Measurements from ENCODE around the gene GADL1.

DNA sequence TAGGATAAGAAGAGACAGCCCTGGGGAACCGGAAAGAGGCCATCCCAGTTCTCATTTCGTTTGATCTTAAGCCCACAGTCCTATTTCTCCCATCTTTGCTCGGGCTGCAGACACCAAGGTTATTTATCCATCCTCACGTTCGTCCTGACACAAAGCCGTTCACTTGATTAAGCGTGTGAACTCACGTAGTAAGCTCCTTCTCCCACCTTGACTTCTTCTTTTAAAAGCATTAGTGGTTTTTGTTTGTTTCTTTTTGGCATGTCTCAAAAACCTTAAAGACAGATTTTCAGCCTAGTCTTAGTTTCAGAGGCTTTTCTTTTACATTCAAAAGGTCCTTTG is 217.1 kb downstream of the GADL1 start:
- TF ChIP-seq, protein P1, sequence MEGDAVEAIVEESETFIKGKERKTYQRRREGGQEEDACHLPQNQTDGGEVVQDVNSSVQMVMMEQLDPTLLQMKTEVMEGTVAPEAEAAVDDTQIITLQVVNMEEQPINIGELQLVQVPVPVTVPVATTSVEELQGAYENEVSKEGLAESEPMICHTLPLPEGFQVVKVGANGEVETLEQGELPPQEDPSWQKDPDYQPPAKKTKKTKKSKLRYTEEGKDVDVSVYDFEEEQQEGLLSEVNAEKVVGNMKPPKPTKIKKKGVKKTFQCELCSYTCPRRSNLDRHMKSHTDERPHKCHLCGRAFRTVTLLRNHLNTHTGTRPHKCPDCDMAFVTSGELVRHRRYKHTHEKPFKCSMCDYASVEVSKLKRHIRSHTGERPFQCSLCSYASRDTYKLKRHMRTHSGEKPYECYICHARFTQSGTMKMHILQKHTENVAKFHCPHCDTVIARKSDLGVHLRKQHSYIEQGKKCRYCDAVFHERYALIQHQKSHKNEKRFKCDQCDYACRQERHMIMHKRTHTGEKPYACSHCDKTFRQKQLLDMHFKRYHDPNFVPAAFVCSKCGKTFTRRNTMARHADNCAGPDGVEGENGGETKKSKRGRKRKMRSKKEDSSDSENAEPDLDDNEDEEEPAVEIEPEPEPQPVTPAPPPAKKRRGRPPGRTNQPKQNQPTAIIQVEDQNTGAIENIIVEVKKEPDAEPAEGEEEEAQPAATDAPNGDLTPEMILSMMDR (IDR thresholded peaks at IDR 0.05; ENCODE audit: insufficient read depth, low read length) = no peak
- no peak for TF ChIP-seq SPI1 (IDR thresholded peaks at IDR 0.05; ENCODE audit: borderline replicate concordance, low read depth)
- no peak for TF ChIP-seq POLR2AphosphoS5 (IDR thresholded peaks at IDR 0.05; ENCODE audit: low read depth)
- no peak for TF ChIP-seq GABPA (IDR thresholded peaks at IDR 0.05; ENCODE audit: low read depth)

Data from HL-60 (cell line).